ENCODE data around the gene NUP188. TPM values are rescaled to one million over a fixed set of nuclear protein-coding genes. Genes with fewer than 3 reads are reported as not detected.

Gene NUP188
- total RNA-seq, 1 donor from 2014 or later: 40.4 TPM

- peak overlapping the region; percentile 30 for H3K27ac Mint-ChIP-seq (ENCODE audit: unreplicated experiment)
- H3K4me3 Mint-ChIP-seq (ENCODE audit: unreplicated experiment): peak overlapping the region; percentile 34
- Histone ChIP-seq H3K36me3 (ENCODE audit: insufficient read depth, low read length) (peaks cover 52% of the 10 kb centered on the region), H3K9me3 (ENCODE audit: insufficient read depth, low read depth, low read length) (no peaks in the 10 kb centered on the region), H3K27ac (ENCODE audit: low read depth, low read length) (no peak overlapping the region), H3K4me1 (ENCODE audit: insufficient read depth, low read length) (no peaks in the 10 kb centered on the region), H3K9ac (ENCODE audit: low read length) (no peak overlapping the region), H3K27me3 (ENCODE audit: insufficient read depth, low read length) (no peaks in the 10 kb centered on the region), H3K4me2 (ENCODE audit: low read length) (no peak overlapping the region), H3K4me3 (ENCODE audit: insufficient read depth, low read depth, low read length) (no peak overlapping the region), H2AFZ (ENCODE audit: low read depth, low read length) (no peak overlapping the region), H3K79me2 (ENCODE audit: insufficient read depth, low read length) (no peaks in the 10 kb centered on the region), H4K20me1 (ENCODE audit: insufficient read depth, low read length) (peaks cover 9% of the 10 kb centered on the region)
- peaks cover 38% of the 10 kb centered on the region for H3K36me3 Mint-ChIP-seq (ENCODE audit: low read depth, unreplicated experiment)
- no peaks in the 10 kb centered on the region for H3K27me3 Mint-ChIP-seq (ENCODE audit: low read depth, unreplicated experiment)
- H3K9me3 Mint-ChIP-seq (ENCODE audit: unreplicated experiment): no peaks in the 10 kb centered on the region
- no peak for TF ChIP-seq CTCF (IDR thresholded peaks at IDR 0.05; ENCODE audit: insufficient read depth, low read depth, low read length)
- no peak for TF ChIP-seq EZH2 (IDR thresholded peaks at IDR 0.05; ENCODE audit: insufficient read depth, low read length)
- no peaks in the 10 kb centered on the region for H3K4me1 Mint-ChIP-seq (ENCODE audit: low read depth, unreplicated experiment)
- DNase-seq (ENCODE audit: low read depth) (no peak), FAIRE-seq (no peak)
These were observed 52.2 kb downstream of the NUP188 start for GRCh38 chr9:128999581-129000206.

- peaks cover 2% of the 10 kb centered on the region for H3K4me1 Mint-ChIP-seq (ENCODE audit: low read depth, unreplicated experiment)
- FAIRE-seq: no peak
- H3K36me3 ChIP-seq (ENCODE audit: insufficient read depth, low read length): peaks cover 37% of the 10 kb centered on the region
- H3K9me3 ChIP-seq (ENCODE audit: insufficient read depth, low read depth, low read length): no peaks in the 10 kb centered on the region
- H3K4me1 ChIP-seq (ENCODE audit: insufficient read depth, low read length): no peaks in the 10 kb centered on the region
- no peaks in the 10 kb centered on the region for H3K9me3 Mint-ChIP-seq (ENCODE audit: unreplicated experiment)
- no peak overlapping the region for H3K27ac ChIP-seq (ENCODE audit: low read depth, low read length)
- H3K4me2 ChIP-seq (ENCODE audit: low read length): no peak overlapping the region
- no peak overlapping the region for H3K4me3 Mint-ChIP-seq (ENCODE audit: unreplicated experiment)
- H3K9ac ChIP-seq (ENCODE audit: low read length): no peak overlapping the region
- DNase-seq (ENCODE audit: low read depth): no peak
- H3K27ac Mint-ChIP-seq (ENCODE audit: unreplicated experiment): no peak overlapping the region
- H3K36me3 Mint-ChIP-seq (ENCODE audit: low read depth, unreplicated experiment): peaks cover 25% of the 10 kb centered on the region
- no peak for TF ChIP-seq EZH2 (IDR thresholded peaks at IDR 0.05; ENCODE audit: insufficient read depth, low read length)
- TF ChIP-seq CTCF (IDR thresholded peaks at IDR 0.05; ENCODE audit: insufficient read depth, low read depth, low read length): no peak
- H3K27me3 Mint-ChIP-seq (ENCODE audit: low read depth, unreplicated experiment): no peaks in the 10 kb centered on the region
- H2AFZ ChIP-seq (ENCODE audit: low read depth, low read length): no peak overlapping the region
- no peak overlapping the region for H3K4me3 ChIP-seq (ENCODE audit: insufficient read depth, low read depth, low read length)
- H3K27me3 ChIP-seq (ENCODE audit: insufficient read depth, low read length): no peaks in the 10 kb centered on the region
- no peaks in the 10 kb centered on the region for H3K79me2 ChIP-seq (ENCODE audit: insufficient read depth, low read length)
- peaks cover 12% of the 10 kb centered on the region for H4K20me1 ChIP-seq (ENCODE audit: insufficient read depth, low read length)
These were observed 54.2 kb downstream of the NUP188 start for GRCh38 chr9:129001504-129002325.

GRCh38 chr9:129002992-129003391, 55.5 kb downstream of the NUP188 start:
- H3K36me3 ChIP-seq (ENCODE audit: insufficient read depth, low read length): peaks cover 31% of the 10 kb centered on the region

More at GRCh38 chr9:129002992-129003391, 55.5 kb downstream of the NUP188 start:
- Histone ChIP-seq H3K4me1 (ENCODE audit: insufficient read depth, low read length) (no peaks in the 10 kb centered on the region), H4K20me1 (ENCODE audit: insufficient read depth, low read length) (peaks cover 19% of the 10 kb centered on the region), H3K79me2 (ENCODE audit: insufficient read depth, low read length) (no peaks in the 10 kb centered on the region), H3K4me3 (ENCODE audit: insufficient read depth, low read depth, low read length) (no peak overlapping the region), H3K27me3 (ENCODE audit: insufficient read depth, low read length) (no peaks in the 10 kb centered on the region), H3K9ac (ENCODE audit: low read length) (no peak overlapping the region), H3K4me2 (ENCODE audit: low read length) (no peak overlapping the region), H2AFZ (ENCODE audit: low read depth, low read length) (no peak overlapping the region), H3K27ac (ENCODE audit: low read depth, low read length) (no peak overlapping the region), H3K9me3 (ENCODE audit: insufficient read depth, low read depth, low read length) (no peaks in the 10 kb centered on the region)
- H3K36me3 Mint-ChIP-seq (ENCODE audit: low read depth, unreplicated experiment): peaks cover 18% of the 10 kb centered on the region
- no peak for TF ChIP-seq CTCF (IDR thresholded peaks at IDR 0.05; ENCODE audit: insufficient read depth, low read depth, low read length)
- TF ChIP-seq EZH2 (IDR thresholded peaks at IDR 0.05; ENCODE audit: insufficient read depth, low read length): no peak
- no peak overlapping the region for H3K4me3 Mint-ChIP-seq (ENCODE audit: unreplicated experiment)
- no peaks in the 10 kb centered on the region for H3K27me3 Mint-ChIP-seq (ENCODE audit: low read depth, unreplicated experiment)
- FAIRE-seq (no peak), DNase-seq (ENCODE audit: low read depth) (no peak)
- no peaks in the 10 kb centered on the region for H3K9me3 Mint-ChIP-seq (ENCODE audit: unreplicated experiment)
- H3K4me1 Mint-ChIP-seq (ENCODE audit: low read depth, unreplicated experiment): peaks cover 2% of the 10 kb centered on the region
- H3K27ac Mint-ChIP-seq (ENCODE audit: unreplicated experiment): no peak overlapping the region
